GM03348 (cell line): Measurements from ENCODE around the gene EPHA1.

Source experiments
- DNase-seq: peaks from one replicate; pipeline ENCODE4 v3.0.0; 2012; ENCODE audit warnings: low spot score

EPHA1 gene

DNA sequence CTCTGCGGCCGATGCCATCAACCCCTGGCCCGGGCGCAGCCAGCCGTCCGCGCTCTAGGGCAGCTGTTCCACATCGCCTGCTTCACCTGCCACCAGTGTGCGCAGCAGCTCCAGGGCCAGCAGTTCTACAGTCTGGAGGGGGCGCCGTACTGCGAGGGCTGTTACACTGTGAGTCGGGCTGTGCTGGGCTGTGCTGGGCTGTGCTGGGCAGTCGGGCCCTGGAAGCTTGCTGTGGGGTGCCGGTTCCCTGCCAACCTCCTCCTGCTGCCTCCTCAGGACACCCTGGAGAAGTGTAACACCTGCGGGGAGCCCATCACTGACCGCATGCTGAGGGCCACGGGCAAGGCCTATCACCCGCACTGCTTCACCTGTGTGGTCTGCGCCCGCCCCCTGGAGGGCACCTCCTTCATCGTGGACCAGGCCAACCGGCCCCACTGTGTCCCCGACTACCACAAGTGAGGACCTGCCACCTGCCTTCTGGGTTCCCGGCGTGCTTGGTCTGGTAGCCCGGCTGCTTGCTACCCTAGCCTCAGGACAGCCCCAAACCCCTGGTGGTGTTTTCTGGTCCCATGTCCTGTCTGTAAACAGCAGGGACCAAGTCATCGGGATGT is 20.1 kb downstream of the EPHA1 start:
- no peak for DNase-seq

DNA sequence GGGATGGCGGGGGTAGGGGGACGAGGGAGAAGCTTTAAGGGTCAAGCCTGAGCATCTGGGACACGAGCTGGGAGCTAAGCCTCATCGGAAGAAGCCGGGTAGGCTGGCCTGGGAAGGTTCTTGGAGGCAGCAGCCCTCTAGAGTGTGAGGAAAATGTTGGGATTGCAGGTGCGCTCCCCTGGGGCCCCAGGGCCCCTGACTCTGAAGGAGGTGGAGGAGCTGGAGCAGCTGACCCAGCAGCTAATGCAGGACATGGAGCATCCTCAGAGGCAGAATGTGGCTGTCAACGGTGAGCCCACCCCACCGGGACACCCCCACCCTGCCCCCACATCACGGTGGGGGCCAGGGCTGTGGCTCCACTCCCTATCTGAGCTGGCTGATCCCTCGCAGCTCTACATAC is 20.6 kb downstream of the EPHA1 start:
- no peak for DNase-seq

DNA sequence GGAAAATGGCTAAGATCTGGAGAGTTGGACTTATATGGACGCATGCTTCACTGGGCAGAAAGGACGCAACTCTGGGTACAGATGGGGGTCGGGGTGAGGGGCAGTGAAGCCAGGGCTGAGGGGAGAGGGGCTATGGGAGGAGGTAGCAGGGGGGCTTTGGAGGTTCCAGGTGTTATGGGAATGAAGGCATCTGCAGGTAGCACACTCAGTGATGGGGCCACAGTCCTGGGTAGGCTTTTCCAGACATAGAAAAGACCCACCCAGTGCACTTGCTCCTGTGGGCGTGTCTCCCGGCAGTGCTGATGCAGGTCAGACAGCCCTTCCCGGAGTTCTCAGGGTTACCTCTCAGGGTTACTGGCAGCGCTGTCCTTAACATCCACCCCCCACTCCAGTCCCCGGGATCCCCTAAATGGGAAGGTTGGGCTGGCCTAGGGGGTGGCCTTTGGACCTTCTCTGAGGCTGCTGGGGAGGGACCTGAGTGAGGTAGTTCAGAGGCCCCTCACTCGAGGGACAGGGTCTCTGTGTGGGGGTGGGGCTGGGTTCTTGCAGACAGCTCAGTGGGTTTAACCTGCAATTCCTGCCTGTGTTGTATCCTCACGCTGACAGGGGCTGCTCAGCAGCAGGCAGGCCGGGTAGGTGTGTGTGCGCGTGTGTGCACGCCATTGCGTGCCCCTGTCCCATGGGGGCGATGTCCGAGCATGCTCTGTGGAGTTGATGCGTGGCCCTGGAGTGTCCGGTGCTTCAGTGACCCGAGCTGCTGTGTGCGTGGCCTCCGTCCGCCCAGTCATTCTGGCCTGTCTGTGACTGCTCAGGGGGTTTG is 21.3 kb downstream of the EPHA1 start:
- DNase-seq = no peak

DNA sequence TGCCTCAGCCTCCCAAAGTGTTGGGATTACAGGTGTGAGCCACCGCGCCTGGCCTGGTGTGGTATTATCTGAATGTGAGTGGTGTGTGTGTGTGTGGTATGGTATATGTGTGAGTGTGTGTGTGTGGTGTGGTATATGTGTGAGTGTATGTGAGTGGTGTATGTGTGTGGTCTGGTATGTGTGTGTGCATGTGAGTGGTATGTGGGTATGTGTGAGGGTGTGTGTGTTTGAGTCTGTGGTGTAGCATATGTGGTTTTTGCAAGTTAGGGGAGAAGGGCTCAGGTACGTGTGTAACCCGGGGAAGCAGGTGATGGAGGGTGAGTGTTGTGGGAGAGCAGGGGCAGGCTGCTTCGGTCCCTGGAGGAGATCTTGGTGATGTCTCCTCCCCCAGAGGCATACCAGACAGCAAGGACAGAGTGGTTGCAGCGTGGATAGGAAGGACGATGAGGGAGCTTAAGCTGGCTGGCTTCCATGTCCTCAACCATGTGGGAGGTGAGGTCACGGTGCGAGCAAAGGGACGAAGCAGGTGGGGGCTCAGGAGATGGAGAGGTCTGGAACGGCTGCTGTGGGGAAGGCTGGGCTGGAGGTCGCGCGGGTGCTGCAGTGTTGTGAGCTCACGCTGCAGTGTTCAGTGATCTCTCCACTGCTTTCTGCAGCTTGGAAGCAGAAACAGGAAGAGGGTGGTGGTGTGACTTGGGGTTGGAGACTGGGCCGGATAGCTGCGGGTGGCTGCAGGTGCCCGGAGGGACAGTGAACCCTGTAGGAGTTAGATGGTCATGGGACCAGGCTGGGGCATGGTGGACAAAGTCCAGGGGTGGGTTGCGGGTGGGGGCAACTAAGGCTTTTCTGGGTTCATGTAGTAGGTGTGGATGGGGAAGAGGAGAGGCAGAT is 22.5 kb downstream of the EPHA1 start:
- no peak for DNase-seq

DNA sequence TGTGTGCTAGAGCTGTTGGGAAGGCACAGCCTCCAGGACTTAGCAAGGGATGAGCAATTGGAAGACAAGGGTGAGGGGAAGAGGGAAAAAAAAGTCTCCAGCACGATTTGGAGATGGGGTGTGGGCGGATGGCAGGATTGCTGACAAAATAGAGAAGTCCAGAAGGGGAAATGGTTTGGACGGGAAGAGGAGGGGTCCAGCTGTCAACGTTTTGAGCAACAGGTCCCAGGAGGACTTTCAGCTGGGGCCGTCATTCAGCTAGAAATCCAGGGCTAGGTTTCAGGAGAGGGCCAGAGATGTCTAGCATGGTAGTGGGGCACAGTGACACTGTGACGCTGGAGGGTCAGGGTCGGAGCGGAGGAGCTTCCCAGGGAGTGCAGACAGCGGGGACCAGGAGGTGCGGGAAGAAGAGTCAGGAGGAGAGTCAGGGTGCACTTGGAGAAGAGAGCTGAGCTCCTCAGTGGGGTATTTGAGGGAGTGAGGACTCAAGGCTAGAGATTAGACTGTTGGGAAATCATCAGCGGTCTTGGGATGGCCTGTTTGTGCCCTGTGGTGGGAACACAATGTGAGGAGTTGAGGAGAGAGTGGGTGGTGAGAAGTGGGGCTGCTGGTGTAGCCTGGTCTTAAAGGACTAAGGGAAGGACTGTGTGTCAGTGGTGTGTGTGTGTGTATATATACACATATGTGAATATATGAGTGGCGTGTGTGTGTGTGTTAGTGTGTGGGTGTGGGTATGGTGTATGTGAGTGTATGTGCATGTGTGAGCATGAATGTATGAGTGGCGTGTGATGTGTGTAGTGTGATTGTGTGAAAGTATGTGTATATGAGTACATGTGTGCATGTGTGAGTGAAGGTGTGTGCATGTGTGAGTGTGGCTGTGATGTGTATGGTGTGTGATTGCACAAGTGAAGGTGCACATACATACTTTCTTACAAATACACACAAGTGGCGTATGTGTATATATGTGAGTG is 23.7 kb downstream of the EPHA1 start:
- peak; percentile 32 for DNase-seq

DNA sequence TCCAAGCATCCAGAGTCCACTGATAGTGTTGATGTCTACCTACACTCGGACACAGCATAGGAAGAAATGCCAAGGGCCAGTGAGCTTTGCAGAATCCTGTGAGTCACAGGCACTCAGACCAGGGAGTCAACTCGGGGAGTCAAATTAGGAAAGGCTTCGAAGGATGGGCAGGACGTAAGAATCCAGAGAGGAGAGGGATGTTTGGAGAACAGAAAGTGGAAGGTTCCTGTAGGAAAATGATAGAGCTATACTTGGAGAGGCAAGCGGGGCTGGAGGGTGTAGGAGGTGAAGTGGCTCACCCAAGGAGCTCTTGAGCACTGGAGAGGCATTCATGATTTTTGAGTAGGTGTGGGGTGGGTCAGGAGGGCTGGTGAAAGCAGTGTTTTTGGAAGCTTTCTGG is 24.5 kb downstream of the EPHA1 start:
- peak; percentile 59 for DNase-seq

DNA sequence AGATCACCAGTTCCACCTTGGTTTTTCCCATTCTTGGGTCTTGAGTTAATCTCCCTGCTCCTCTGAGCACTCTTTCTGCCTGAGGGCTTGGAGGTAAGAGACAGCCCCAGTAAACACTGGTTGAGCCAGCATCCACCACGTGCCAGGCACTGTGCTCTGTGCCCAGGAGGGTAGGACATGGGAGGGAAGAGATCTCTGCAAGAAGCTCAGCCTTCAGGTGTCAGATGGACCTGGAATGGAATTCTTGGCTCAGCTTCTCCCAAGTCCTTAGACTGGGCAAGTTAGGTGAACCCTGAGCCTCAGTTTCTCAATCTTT is 25.1 kb downstream of the EPHA1 start:
- DNase-seq = no peak

DNA sequence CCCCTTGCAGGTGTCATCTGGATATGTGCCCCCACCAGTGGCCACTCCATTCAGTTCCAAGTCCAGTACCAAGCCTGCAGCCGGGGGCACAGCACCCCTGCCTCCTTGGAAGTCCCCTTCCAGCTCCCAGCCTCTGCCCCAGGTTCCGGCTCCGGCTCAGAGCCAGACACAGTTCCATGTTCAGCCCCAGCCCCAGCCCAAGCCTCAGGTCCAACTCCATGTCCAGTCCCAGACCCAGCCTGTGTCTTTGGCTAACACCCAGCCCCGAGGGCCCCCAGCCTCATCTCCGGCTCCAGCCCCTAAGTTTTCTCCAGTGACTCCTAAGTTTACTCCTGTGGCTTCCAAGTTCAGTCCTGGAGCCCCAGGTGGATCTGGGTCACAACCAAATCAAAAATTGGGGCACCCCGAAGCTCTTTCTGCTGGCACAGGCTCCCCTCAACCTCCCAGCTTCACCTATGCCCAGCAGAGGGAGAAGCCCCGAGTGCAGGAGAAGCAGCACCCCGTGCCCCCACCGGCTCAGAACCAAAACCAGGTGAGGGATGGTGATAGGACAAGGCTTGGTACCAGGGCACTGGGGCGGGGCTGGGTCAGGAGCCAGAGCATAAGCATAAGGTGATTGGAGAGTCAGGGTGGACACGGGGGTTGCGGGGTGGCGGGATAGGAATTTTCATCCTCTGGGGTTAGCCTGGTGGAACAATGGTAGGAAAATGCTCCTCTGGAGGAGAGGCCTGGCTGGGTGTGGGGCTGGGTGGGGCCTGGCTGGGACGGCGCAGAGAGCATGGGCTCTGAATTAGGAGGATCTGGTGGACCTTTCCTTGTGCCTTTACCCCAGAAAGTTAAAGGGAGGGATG is 25.6 kb downstream of the EPHA1 start:
- DNase-seq = peak; percentile 15

DNA sequence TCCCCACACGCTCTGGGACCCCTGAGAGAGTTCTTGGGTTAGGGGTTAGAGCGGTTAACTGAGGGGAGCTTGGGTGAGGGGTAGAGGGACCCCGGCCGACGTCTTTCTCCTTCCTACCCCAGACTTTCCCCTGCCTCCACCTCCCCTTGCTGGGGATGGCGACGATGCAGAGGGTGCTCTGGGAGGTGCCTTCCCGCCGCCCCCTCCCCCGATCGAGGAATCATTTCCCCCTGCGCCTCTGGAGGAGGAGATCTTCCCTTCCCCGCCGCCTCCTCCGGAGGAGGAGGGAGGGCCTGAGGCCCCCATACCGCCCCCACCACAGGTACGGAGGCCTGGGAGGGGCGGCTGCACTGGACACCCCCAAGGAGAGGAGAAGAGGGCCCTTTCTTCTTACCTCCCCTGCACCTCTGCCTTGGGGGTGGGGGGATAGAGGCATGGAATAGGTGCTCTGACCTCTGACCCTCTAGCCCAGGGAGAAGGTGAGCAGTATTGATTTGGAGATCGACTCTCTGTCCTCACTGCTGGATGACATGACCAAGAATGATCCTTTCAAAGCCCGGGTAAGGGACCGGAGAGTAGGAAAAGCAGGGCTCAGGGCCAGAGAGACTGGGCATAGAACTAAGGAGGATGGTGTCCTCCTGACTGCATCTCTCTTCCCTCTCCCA is 26.4 kb downstream of the EPHA1 start:
- no peak for DNase-seq

DNA sequence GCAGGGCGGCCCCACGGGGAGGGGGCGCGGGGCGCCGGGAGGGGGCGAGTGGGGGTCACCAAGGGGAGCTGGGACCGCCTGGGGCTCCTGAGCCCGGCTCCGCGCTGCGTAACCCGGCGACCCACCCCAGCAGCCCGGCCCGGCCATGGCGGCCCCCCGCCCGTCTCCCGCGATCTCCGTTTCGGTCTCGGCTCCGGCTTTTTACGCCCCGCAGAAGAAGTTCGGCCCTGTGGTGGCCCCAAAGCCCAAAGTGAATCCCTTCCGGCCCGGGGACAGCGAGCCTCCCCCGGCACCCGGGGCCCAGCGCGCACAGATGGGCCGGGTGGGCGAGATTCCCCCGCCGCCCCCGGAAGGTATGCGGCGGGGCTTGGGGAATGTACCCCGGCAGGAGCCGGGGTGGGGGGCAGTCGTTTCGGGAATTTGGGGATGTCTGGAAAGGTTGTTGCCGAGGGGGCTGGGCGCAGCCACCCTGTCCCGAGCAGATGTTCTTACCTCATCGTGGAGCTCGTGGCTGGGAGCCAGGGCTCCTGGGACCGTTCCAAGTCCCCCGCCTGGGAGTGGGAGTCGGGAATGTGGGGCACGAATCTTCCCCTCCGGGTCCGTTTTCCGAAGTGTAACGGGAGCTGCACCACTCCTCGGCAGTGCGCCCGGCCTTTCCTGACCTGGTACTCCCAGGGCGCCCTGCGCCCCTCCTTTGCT is 27.1 kb downstream of the EPHA1 start:
- peak; percentile 88 for DNase-seq

DNA sequence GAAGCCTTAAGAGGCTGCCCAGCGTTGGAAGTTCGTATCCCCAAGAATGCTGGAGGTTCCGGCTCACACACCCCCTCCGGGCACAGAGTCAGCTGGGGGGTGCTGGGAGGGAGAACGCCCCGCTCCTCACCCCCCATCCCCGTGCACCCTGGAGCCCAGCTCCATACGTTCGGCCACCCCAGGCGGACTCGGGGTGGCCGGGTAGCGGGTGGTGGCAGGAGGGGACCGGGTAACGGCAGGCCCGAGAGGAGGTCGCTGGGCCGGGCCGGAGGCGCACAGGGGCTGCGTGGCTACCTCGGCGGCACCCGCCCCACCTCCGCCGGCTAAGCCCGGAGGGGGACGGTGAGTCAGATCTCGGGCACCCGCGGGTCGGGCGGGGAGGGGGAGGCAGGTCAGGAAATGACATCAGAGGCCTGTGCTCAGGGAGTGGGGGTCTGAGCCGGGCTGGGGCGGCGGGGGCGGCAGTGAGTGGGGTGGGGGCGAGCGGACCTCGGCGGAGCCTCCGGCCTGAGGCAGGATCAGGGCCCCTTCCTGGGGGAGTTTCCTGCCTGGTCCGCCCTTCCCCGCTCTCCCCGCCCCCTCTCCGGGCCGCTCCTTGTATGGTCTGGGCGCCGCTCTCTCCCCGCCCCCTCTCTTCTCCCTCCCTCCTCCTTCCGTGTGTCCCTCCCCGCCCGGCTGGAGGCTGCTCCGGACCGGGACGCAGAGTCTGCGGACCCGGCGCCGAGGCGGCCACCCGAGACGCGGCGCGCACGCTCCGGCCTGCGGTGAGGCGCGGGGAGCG is 27.8 kb downstream of the EPHA1 start, which contains the start of gene ZYX:
Gene ZYX (plus strand): TSS at position 700 of the 781 bp plus-strand sequence. CDS start 227 bp downstream, outside the sequence.
- peak; percentile 97 for DNase-seq

DNA sequence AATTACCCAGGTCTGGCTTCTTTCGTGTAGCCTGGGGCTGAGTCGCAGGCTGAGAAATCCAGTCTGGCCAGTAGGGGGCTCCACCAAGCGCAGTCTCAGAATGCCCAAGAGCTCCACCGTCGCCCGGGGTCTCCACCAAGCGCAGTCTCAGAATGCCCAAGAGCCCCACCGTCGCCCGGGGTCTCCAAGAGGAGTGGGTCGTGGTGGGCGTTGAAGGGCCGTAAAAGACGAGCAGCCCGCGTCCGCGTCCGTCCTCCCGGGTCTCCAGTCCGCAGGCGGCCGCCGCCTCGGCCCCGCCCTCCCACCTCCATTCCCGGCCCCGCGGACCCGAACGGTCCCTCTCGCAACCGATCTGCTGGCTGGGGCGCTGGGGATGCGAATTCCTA is 28.4 kb downstream of the EPHA1 start:
- DNase-seq = peak; percentile 87

DNA sequence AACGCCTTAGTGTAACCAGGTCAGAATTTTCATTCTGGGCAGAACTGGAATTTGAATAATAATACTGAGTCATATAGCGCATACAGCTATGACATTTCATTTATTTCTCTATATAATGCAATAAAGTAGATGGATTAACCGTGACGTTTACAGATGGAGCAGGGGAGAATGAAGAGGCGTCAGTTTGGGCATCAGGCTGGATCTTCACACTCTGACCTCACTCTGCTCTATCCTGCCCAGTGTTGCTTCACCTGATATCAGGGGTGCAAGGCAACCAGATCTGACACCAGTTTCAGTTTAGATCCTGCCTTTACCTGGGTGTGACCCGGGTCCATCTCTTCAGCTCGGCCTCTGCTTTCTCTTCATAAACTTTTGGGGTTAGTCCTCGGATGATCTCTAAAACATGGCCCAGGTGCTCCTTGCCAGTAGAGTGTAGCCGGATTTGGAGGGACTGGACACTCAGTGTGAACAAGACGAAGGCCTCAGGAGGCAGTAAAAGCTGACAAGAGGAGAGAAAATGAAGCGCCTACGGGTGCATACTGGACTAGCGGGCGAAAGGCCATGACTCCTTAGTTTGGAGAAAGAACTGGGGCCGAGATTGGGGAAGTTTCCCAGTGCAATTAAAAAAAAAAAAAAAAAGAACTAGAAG is 28.9 kb downstream of the EPHA1 start:
- DNase-seq = peak; percentile 12

DNA sequence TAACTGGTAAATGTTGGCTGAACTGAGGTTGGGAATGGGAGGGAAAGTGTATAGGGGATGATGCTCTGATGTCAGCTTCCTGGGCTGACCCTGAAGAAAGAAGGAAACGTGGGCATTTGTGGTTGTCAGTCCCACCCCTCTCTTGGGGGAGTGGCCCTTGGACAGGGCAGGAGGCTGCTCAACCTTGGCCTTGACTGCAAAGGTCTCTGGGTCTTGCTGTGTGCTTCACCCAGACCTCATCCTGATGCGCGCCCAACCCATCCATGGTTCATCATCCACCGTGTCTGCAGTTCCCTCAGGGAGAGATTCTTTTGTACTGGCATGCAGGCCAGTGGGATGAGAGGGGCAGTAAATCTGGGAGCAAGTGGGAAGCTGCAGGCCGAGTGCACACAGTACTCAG is 32.3 kb downstream of the EPHA1 start:
- DNase-seq = no peak

DNA sequence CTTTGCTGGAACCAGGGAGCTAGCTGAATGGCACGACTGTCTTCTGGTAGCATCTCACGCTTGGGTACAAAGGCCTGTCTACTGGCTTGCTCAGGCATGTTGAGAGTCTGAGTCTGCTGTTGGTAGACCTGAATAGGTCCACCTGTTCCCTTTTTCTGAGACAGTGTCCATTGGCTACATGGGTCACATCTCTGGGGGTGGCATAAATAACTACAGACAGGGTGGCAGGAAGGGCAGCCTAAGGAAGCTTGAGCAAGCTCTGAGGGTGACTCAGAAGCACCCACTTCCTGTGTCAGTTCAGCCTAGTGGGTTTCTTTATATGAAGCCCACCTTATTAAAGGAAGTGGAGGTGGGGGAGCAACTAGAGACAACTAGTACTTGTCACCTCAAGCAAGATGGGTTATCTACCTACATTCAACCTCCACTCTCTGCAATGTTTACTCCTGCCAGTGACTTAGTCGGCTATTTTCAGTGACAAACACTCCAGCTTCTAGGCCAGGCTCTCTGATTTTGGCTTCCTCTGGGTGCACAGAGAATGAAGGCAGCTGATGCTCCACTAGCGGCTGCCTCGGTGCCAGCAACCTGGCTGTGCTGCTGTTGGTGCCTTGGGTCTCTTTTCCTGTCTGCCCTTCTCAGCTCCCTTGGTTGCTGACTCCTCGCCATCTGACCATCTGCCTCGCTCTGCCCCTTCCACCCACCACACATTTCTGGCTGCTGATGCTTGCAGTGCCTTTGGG is 33.2 kb downstream of the EPHA1 start:
- DNase-seq = no peak

DNA sequence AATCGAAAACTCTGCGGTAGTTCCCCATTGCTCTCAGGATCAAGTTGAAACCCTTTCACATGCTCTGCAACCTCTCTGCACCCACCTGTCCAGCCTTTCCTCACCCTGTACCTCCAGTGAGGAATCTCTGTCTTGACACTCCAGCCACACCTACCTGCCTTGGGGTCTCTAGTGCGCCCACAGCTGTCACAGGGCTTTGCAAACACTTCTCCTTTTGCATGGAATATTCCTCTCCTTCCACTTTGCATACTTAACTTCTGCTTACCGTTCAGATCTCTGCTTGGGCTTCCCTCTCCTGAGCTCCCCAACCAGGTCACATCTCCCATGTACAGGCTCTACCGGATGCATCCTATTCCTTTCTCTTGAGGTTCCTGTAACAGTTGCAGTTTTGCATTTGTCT is 34.1 kb downstream of the EPHA1 start:
- no peak for DNase-seq

DNA sequence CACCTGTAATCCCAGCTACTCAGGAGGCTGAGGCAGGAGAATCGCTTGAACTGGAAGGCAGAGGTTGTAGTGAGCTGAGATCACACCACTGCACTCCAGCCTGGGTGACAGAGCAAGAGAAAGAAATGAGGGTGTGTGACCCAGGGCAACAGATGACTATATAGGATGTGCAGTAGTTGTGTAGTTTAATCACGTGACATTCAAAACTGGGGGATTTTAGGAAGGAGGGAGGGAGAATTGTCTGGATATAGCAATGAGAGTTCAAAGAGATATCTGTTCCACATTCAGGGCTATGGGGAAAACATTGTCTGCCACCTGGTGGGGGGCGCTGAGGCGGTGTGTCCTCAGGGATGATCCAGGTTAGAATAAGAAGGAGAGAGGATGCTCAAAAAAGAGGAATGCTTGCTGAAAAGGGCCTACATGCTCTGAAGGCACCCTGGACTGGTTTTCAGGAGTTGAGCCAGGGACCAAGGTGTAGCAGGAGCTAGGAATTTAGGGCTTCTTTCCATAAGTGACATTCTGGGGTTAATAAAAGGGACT is 35.3 kb downstream of the EPHA1 start:
- DNase-seq = no peak
